ENCODE measurements around the gene ERC1.

ERC1 gene

GRCh38 chr12:990661-991349 lies at the start of gene ERC1:
TSS of gene ERC1 (plus strand) at chr12:991223. CDS start at chr12:1027904, 36,681 bp downstream.
- Mint-ChIP-seq H3K27me3 (no peaks in the 10 kb centered on the region), H3K36me3 (peaks cover 3 to 12% of the 10 kb centered on the region in 2 donors), H3K27ac (peak within 1 kb of the TSS; percentile 95), H3K4me3 (peak within 1 kb of the TSS; percentile 95 to 99), H3K4me1 (peaks cover 19 to 46% of the 10 kb centered on the region in 2 donors), H3K9me3 (no peaks in the 10 kb centered on the region)
- ATAC-seq (replicated peaks): peak; percentile 85 to 91
- peak; percentile 80 for DNase-seq

GRCh38 chr12:943051-943450 lies 48.0 kb upstream of the ERC1 start:
- ATAC-seq (replicated peaks): no peak
- Mint-ChIP-seq H3K9me3 (no peaks in the 10 kb centered on the region), H3K4me3 (no peak overlapping the region), H3K36me3 (peaks cover 39 to 57% of the 10 kb centered on the region in 2 donors), H3K4me1 (peaks cover 12 to 29% of the 10 kb centered on the region in 2 donors), H3K27ac (no peak overlapping the region), H3K27me3 (no peaks in the 10 kb centered on the region)
- DNase-seq: no peak

GRCh38 chr12:944211-944610 lies 46.8 kb upstream of the ERC1 start:
- H3K4me1 Mint-ChIP-seq: peaks cover 17 to 38% of the 10 kb centered on the region in 2 donors
- no peak overlapping the region for H3K27ac Mint-ChIP-seq
- no peaks in the 10 kb centered on the region for H3K27me3 Mint-ChIP-seq
- H3K9me3 Mint-ChIP-seq: no peaks in the 10 kb centered on the region
- H3K36me3 Mint-ChIP-seq: peaks cover 40 to 56% of the 10 kb centered on the region in 2 donors
- ATAC-seq (replicated peaks): no peak
- no peak overlapping the region for H3K4me3 Mint-ChIP-seq
- no peak for DNase-seq

GRCh38 chr12:946212-946611 lies 44.8 kb upstream of the ERC1 start:
- Mint-ChIP-seq H3K4me1 (peaks cover 16 to 40% of the 10 kb centered on the region in 2 donors), H3K9me3 (no peaks in the 10 kb centered on the region), H3K27ac (no peak overlapping the region), H3K36me3 (peaks cover 26 to 39% of the 10 kb centered on the region in 2 donors), H3K27me3 (no peaks in the 10 kb centered on the region), H3K4me3 (no peak overlapping the region)
- DNase-seq (no peak), ATAC-seq (replicated peaks) (no peak)

GRCh38 chr12:946631-947030 lies 44.4 kb upstream of the ERC1 start:
- H3K36me3 Mint-ChIP-seq: peaks cover 26 to 39% of the 10 kb centered on the region in 2 donors
- H3K27ac Mint-ChIP-seq: peak overlapping the region; percentile 14
- no peak overlapping the region for H3K4me3 Mint-ChIP-seq
- no peak for ATAC-seq (replicated peaks)
- no peaks in the 10 kb centered on the region for H3K9me3 Mint-ChIP-seq
- DNase-seq: no peak
- H3K27me3 Mint-ChIP-seq: no peaks in the 10 kb centered on the region
- peaks cover 16 to 40% of the 10 kb centered on the region in 2 donors for H3K4me1 Mint-ChIP-seq

GRCh38 chr12:948238-948637 lies 42.8 kb upstream of the ERC1 start:
- H3K27me3 Mint-ChIP-seq: no peaks in the 10 kb centered on the region
- ATAC-seq (replicated peaks) (no peak), DNase-seq (no peak)
- no peaks in the 10 kb centered on the region for H3K9me3 Mint-ChIP-seq
- peaks cover 20 to 31% of the 10 kb centered on the region in 2 donors for H3K36me3 Mint-ChIP-seq
- H3K27ac Mint-ChIP-seq: peak overlapping the region; percentile 39
- H3K4me3 Mint-ChIP-seq: peak overlapping the region; percentile 88 to 94
- H3K4me1 Mint-ChIP-seq: peaks cover 16 to 40% of the 10 kb centered on the region in 2 donors

- Mint-ChIP-seq H3K4me3 (peak within 1 kb of the TSS; percentile 88 to 94), H3K27me3 (no peaks in the 10 kb centered on the region), H3K27ac (peak within 1 kb of the TSS; percentile 97), H3K36me3 (peaks cover 8 to 21% of the 10 kb centered on the region in 2 donors), H3K9me3 (no peaks in the 10 kb centered on the region), H3K4me1 (peaks cover 12 to 28% of the 10 kb centered on the region in 2 donors)
- DNase-seq: peak; percentile 97
- peak; percentile 88 for ATAC-seq (replicated peaks)
These were observed 41.4 kb upstream of the ERC1 start, which contains the start of gene RAD52 for GRCh38 chr12:949453-950191. TSS of gene RAD52 (minus strand) at chr12:949694. CDS start at chr12:933058, 16,636 bp downstream.

- H3K27me3 Mint-ChIP-seq: no peaks in the 10 kb centered on the region
- peaks cover 12 to 23% of the 10 kb centered on the region in 2 donors for H3K4me1 Mint-ChIP-seq
- no peak for ATAC-seq (replicated peaks)
- DNase-seq: no peak
- H3K4me3 Mint-ChIP-seq: peak overlapping the region; percentile 3 to 31
- peaks cover 7 to 15% of the 10 kb centered on the region in 2 donors for H3K36me3 Mint-ChIP-seq
- peak overlapping the region; percentile 73 for H3K27ac Mint-ChIP-seq
- H3K9me3 Mint-ChIP-seq: no peaks in the 10 kb centered on the region
These were observed 39.8 kb upstream of the ERC1 start for GRCh38 chr12:951176-951575.

- ATAC-seq (replicated peaks) (no peak), DNase-seq (no peak)
- peaks cover 12 to 15% of the 10 kb centered on the region in 2 donors for H3K4me1 Mint-ChIP-seq
- no peak overlapping the region for H3K4me3 Mint-ChIP-seq
- no peak overlapping the region for H3K27ac Mint-ChIP-seq
- H3K36me3 Mint-ChIP-seq: peaks cover 5% of the 10 kb centered on the region in 2 donors
- no peaks in the 10 kb centered on the region for H3K9me3 Mint-ChIP-seq
- no peaks in the 10 kb centered on the region for H3K27me3 Mint-ChIP-seq
These were observed 37.2 kb upstream of the ERC1 start for GRCh38 chr12:953776-954175.

- ATAC-seq (replicated peaks): no peak
- peaks cover 14 to 19% of the 10 kb centered on the region in 2 donors for H3K4me1 Mint-ChIP-seq
- no peak overlapping the region for H3K27ac Mint-ChIP-seq
- no peak for DNase-seq
- H3K4me3 Mint-ChIP-seq: no peak overlapping the region
- H3K9me3 Mint-ChIP-seq: no peaks in the 10 kb centered on the region
- no peaks in the 10 kb centered on the region for H3K27me3 Mint-ChIP-seq
- no peaks in the 10 kb centered on the region for H3K36me3 Mint-ChIP-seq
These were observed 36.3 kb upstream of the ERC1 start for GRCh38 chr12:954741-955140.

- Mint-ChIP-seq H3K4me3 (no peak overlapping the region), H3K27ac (no peak overlapping the region), H3K27me3 (no peaks in the 10 kb centered on the region), H3K4me1 (peaks cover 15 to 20% of the 10 kb centered on the region in 2 donors), H3K9me3 (no peaks in the 10 kb centered on the region), H3K36me3 (no peaks in the 10 kb centered on the region)
- DNase-seq: no peak
- no peak for ATAC-seq (replicated peaks)
These were observed 35.1 kb upstream of the ERC1 start for GRCh38 chr12:955939-956338.

GRCh38 chr12:958588-959123 lies 32.4 kb upstream of the ERC1 start:
- Mint-ChIP-seq H3K27me3 (no peaks in the 10 kb centered on the region), H3K9me3 (no peaks in the 10 kb centered on the region), H3K4me1 (peaks cover 15 to 20% of the 10 kb centered on the region in 2 donors), H3K27ac (peak overlapping the region; percentile 91), H3K36me3 (no peaks in the 10 kb centered on the region), H3K4me3 (peak overlapping the region; percentile 20 to 50)
- DNase-seq: peak; percentile 58
- peak; percentile 92 to 95 for ATAC-seq (replicated peaks)

- no peaks in the 10 kb centered on the region for H3K36me3 Mint-ChIP-seq
- no peak overlapping the region for H3K4me3 Mint-ChIP-seq
- DNase-seq (no peak), ATAC-seq (replicated peaks) (no peak)
- H3K27me3 Mint-ChIP-seq: no peaks in the 10 kb centered on the region
- no peak overlapping the region for H3K27ac Mint-ChIP-seq
- H3K9me3 Mint-ChIP-seq: no peaks in the 10 kb centered on the region
- no peaks in the 10 kb centered on the region for H3K4me1 Mint-ChIP-seq
These were observed 24.3 kb upstream of the ERC1 start for GRCh38 chr12:966724-967123.

GRCh38 chr12:967641-968040 lies 23.4 kb upstream of the ERC1 start:
- H3K9me3 Mint-ChIP-seq: no peaks in the 10 kb centered on the region
- no peak overlapping the region for H3K4me3 Mint-ChIP-seq
- H3K36me3 Mint-ChIP-seq: no peaks in the 10 kb centered on the region
- DNase-seq (no peak), ATAC-seq (replicated peaks) (no peak)
- H3K27me3 Mint-ChIP-seq: no peaks in the 10 kb centered on the region
- no peaks in the 10 kb centered on the region for H3K4me1 Mint-ChIP-seq
- no peak overlapping the region for H3K27ac Mint-ChIP-seq

All from stimulated activated naive B cell treated with anti-CD40 and anti-IgM and Interleukin-4, amounts not matched to agents 10 μg/mL and 1 μg/mL and 100 μg/mL, for 72 hours (primary cell).